Lung microvascular endothelial cell (primary cell): Measurements from ENCODE around the gene IFITM10. TPM values are rescaled to one million over a fixed set of nuclear protein-coding genes. Genes with fewer than 3 reads are reported as not detected.

Experiments used
- DNase-seq, 2 donors: peaks; one replicate each; pipeline versions ENCODE4 v3.0.0 to v3.0.0-alpha.2; 2010; ENCODE audit warnings: low read depth in 2 of 2
- total RNA-seq: library from RNA; depleted of rRNA; stranded (reverse); fragments of >200 nt; gene quantifications from 2 replicates; pipeline ENCODE4 v1.2.1, GENCODE V29; 2014

Gene IFITM10
- total RNA-seq, 1 donor from 2014 or later = 1.2 TPM

GRCh38 chr11:1763796-1764661 is 13.6 kb upstream of the IFITM10 start, which contains the start of gene CTSD:
Gene CTSD, minus strand, starts transcription at chr11:1763927. Its CDS starts 68 bp downstream, at chr11:1763859.
- DNase-seq = peak; percentile 83 to 93

- DNase-seq = no peak
These were observed 13.0 kb upstream of the IFITM10 start for GRCh38 chr11:1763336-1763795.

- DNase-seq = peak in 1 of 2 donors; percentile 86
These were observed 12.3 kb upstream of the IFITM10 start for GRCh38 chr11:1762537-1763302.

GRCh38 chr11:1761857-1762536 is 11.6 kb upstream of the IFITM10 start:
- DNase-seq = peak in 1 of 2 donors; percentile 35

- no peak for DNase-seq
These were observed 10.9 kb upstream of the IFITM10 start for GRCh38 chr11:1761110-1761856.

- DNase-seq = peak; percentile 75 to 97
These were observed 10.1 kb upstream of the IFITM10 start for GRCh38 chr11:1760351-1761109.

GRCh38 chr11:1759851-1760220 is 9.4 kb upstream of the IFITM10 start:
- DNase-seq = no peak

GRCh38 chr11:1759151-1759850 is 8.9 kb upstream of the IFITM10 start:
- DNase-seq = no peak

- no peak for DNase-seq
These were observed 8.3 kb upstream of the IFITM10 start for GRCh38 chr11:1758611-1759150.

GRCh38 chr11:1757861-1758610 is 7.6 kb upstream of the IFITM10 start:
- DNase-seq = no peak

- no peak for DNase-seq
These were observed 6.7 kb upstream of the IFITM10 start for GRCh38 chr11:1756791-1757771.

GRCh38 chr11:1755692-1756561 is 5.5 kb upstream of the IFITM10 start:
- no peak for DNase-seq

GRCh38 chr11:1755344-1755691 is 4.9 kb upstream of the IFITM10 start:
- DNase-seq = no peak

GRCh38 chr11:1754376-1755150 is 4.2 kb upstream of the IFITM10 start:
- no peak for DNase-seq

- no peak for DNase-seq
These were observed 3.5 kb upstream of the IFITM10 start for GRCh38 chr11:1753929-1754305.
